ENCODE measurements around the gene RCOR1.

Gene RCOR1

DNA sequence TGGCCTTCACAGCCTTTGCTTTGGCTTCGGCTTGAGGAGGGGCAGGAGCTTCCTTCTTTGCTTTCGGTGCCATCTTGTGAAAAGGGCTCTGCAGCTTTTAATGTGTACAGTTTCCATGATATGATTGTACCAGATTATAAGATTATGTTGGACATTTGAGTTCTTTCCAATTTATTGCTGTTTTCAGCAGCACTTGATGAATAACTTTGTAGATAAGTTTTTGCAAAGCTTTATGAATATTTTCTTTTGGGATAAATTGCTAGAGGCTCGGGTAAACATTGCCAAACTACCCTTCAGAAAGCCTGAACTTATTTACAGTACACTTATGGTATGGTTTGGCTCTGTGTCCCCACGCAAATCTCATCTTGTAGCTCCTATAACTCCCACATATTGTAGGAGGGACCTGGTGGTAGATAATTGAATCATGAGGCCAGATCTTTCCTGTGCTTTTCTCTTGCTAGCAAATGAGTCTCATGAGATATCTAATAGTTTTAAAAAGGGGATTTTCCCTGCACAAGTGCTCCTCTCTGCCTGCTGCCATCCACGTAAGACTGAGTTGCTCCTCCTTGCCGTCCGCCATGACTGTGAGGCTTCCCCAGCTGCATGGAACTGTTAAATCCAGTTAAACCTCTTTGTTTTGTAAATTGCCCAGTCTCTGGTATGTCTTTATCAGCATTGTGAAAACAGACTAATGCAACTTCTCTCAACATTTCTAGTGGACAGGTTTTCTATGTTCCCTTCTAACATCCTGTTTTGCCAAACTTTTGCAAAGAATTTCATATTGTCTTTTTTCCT is 70.4 kb downstream of the RCOR1 start:
- Mint-ChIP-seq H3K4me1 (peaks cover 20% of the 10 kb centered on the region), H3K9me3 (no peaks in the 10 kb centered on the region), H3K27me3 (no peaks in the 10 kb centered on the region), H3K4me3 (no peak overlapping the region), H3K27ac (no peak overlapping the region)
- DNase-seq (no peak), ATAC-seq (no peak)

DNA sequence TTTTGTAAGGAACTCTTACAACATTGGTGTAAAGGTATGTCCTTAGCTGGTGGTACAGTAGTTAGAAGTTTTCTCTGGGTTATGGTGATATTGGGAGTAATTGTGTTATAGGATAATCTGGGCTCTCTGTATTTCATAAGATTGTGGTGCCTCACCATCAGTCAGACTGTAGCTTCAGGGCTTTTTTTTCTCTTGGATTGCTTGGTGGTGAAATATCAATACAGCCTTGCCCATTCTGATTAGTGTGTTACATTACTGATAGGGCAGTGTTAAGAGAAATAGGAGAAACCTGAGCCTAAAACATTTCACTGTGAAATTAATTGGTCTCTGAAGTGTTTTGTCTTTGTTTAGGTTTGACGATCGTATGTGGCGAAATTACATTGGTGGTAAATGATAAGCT is 71.0 kb downstream of the RCOR1 start:
- ATAC-seq (no peak), DNase-seq (no peak)
- Mint-ChIP-seq H3K4me3 (no peak overlapping the region), H3K9me3 (no peaks in the 10 kb centered on the region), H3K27ac (no peak overlapping the region), H3K27me3 (no peaks in the 10 kb centered on the region), H3K4me1 (peaks cover 21% of the 10 kb centered on the region)

DNA sequence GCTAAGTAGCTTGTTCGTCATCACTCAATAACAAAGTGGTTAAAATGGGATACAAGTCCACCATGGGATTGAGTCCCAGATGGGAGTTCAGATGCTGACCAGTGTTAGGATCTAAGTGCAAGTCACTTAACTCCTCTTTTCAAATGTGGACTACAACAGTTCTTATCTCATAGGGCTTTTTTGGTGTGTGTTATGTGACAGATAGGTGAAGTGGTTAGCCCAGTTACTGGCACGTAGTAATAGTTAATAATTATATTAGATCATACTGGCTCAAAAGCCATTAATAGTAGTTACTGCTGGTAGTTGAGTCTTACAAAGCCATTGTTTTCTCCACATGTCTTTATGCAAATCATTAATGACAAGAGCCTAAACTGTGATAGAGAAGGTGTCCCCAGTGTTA is 73.2 kb downstream of the RCOR1 start:
- H3K27ac Mint-ChIP-seq: no peak overlapping the region
- no peak for ATAC-seq
- no peaks in the 10 kb centered on the region for H3K27me3 Mint-ChIP-seq
- no peak for DNase-seq
- no peak overlapping the region for H3K4me3 Mint-ChIP-seq
- peaks cover 21% of the 10 kb centered on the region for H3K4me1 Mint-ChIP-seq
- no peaks in the 10 kb centered on the region for H3K9me3 Mint-ChIP-seq

DNA sequence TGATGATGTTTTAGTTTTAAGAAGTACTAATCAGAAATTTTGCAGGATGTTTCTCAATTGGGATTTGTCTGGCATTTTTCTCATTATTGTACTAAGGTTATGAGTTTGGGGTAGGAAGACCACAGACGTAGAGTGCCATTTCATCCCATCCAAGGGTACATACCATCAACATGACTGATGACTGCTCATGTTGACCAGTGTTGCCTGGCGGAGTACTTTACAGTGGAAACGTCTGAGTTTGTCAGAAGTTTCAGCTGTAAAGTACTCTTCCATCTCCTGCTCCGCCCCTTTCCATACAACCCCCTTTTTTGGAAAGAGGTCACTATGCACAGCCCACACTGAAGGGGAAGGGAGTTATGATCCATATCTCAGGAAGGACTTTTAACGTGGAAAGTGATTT is 74.2 kb downstream of the RCOR1 start:
- no peaks in the 10 kb centered on the region for H3K9me3 Mint-ChIP-seq
- H3K4me3 Mint-ChIP-seq: no peak overlapping the region
- DNase-seq (no peak), ATAC-seq (no peak)
- H3K27ac Mint-ChIP-seq: no peak overlapping the region
- H3K4me1 Mint-ChIP-seq: peaks cover 21% of the 10 kb centered on the region
- H3K27me3 Mint-ChIP-seq: no peaks in the 10 kb centered on the region

DNA sequence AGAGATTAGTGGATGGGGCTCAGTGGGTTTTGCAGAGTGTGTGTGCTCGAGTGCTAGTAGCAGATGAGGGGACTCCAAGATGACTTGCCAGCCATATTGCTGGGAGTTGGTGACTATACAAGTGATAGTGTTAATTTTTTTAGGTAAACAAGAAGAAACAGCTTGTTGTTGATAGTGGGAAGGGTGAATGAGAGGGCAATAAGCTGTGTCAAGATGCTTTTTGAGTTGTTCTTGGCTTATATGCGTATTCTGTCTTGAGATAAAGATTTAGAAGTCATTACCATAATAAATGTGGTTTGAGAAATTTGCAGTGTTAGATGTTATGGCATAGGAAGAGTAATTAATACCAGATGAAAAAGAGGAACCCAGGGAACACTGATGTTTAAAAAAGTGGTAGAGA is 75.3 kb downstream of the RCOR1 start:
- Mint-ChIP-seq H3K27ac (no peak overlapping the region), H3K4me1 (peaks cover 16% of the 10 kb centered on the region), H3K4me3 (no peak overlapping the region), H3K27me3 (no peaks in the 10 kb centered on the region), H3K9me3 (no peaks in the 10 kb centered on the region)
- DNase-seq (no peak), ATAC-seq (no peak)

DNA sequence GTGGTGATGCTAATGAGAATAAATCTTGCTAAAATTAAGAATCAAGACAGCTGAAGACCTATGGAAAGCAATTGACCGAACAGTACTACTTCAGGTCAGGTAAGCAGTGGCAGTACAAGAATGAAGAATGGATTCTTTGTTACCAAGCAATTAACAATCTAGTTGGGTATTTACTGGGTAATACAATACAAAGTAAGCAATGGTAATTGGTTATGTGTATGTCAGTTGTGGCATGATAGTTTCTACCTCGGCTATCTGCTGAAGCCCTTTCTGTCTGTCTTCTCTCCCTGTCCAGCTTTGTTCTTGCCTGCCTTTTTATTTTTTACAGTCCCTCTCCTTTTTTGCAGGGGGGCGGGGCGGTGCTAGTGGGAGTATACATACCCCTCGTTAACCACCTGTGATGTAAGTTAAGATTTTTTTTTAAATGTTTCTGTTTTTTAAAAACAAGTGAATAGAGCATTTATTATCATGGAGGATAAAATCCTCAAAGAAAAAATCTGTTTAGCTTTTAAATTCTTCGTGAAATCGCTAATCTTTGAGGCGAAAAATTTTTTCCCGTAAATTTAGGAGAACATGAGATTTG is 75.9 kb downstream of the RCOR1 start:
- Mint-ChIP-seq H3K27ac (no peak overlapping the region), H3K9me3 (no peaks in the 10 kb centered on the region), H3K27me3 (no peaks in the 10 kb centered on the region), H3K4me3 (no peak overlapping the region), H3K4me1 (peaks cover 9% of the 10 kb centered on the region)
- no peak for ATAC-seq
- DNase-seq: no peak

DNA sequence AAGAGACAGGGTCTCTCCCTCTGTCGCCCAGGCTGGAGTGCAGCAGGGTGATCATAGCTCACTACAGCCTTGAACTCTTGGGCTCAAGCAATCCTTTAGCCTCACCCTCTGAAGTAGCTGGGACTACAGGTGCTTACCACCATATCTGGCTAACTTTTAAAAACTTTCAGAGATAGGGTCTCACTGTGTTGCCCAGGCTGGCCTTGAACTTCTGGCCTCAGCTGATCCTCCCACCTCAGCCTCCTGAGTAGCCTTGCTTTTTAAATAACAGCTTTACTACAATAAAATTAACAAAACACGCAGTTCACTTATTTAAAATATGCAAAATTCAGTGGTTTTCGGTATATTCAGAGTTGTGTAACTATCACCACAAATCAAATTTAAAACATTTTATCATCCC is 79.0 kb downstream of the RCOR1 start:
- H3K9me3 Mint-ChIP-seq: no peaks in the 10 kb centered on the region
- H3K27me3 Mint-ChIP-seq: no peaks in the 10 kb centered on the region
- no peak for ATAC-seq
- H3K4me3 Mint-ChIP-seq: no peak overlapping the region
- no peak for DNase-seq
- H3K27ac Mint-ChIP-seq: no peak overlapping the region
- peaks cover 14% of the 10 kb centered on the region for H3K4me1 Mint-ChIP-seq

DNA sequence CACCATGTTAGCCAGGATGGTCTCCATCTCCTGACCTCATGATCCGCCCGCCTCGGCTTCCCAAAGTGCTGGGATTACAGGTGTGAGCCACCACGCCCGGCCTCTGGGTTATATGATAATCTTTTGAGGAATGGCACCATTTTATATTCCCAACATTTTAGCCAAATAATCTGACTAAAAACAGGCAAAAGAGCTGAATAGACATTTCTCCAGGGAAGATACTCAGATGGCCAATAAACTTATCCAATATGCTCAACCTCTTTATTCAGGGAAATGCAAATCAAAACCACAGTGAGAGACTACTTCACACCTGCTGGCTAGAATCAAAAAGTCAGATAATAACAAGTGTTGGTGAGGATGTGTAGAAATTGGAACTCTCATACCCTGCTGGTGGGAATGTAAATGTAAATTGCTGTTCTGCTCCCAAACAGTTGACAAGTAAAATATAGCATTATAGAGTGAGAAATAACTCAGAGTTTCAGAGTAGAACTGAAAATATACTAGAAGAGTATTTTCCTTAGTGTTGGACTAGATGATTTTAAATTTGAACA is 80.0 kb downstream of the RCOR1 start:
- Mint-ChIP-seq H3K4me3 (no peak overlapping the region), H3K27ac (no peak overlapping the region), H3K9me3 (no peaks in the 10 kb centered on the region), H3K4me1 (peaks cover 13% of the 10 kb centered on the region), H3K27me3 (no peaks in the 10 kb centered on the region)
- ATAC-seq (no peak), DNase-seq (no peak)

DNA sequence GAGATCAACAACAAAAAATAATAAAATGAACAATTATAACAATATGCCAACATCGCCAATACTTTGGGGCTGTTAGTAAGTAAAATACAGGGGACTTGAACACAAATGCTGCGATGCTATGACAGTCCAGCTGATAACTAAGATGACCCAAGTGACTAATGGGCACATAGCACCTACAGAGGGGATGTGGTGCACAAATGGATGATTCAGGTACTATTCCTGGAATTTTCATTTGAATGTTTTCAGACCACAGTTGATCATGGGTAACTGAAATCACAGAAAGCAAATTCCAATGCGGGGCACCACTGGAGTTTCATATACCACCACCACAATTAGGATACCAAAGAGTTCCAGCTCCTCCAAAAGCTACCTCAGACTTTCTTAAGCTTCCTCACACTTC is 82.9 kb downstream of the RCOR1 start:
- H3K27ac Mint-ChIP-seq: no peak overlapping the region
- H3K27me3 Mint-ChIP-seq: no peaks in the 10 kb centered on the region
- H3K4me3 Mint-ChIP-seq: no peak overlapping the region
- ATAC-seq: no peak
- DNase-seq: no peak
- peaks cover 9% of the 10 kb centered on the region for H3K4me1 Mint-ChIP-seq
- H3K9me3 Mint-ChIP-seq: no peaks in the 10 kb centered on the region

DNA sequence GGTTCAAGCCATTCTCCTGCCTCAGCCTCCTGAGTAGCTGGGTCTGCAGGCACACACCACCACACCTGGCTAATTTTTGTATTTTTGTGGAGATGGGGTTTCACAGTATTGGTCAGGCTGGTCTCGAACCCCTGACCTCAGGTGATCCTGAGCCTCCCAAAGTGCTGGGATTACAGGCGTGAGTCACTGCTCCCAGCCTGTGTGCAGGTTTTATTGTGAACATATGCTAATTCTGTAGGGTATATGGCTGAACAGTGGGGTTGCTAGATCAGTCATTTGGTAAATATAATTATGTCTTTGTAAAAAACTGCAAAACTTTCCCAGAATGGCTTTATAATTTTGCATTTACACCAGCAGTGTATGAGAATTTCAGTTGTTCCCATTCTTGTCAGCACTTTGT is 85.9 kb downstream of the RCOR1 start:
- Mint-ChIP-seq H3K4me1 (peaks cover 9% of the 10 kb centered on the region), H3K27ac (no peak overlapping the region), H3K27me3 (no peaks in the 10 kb centered on the region), H3K9me3 (no peaks in the 10 kb centered on the region), H3K4me3 (no peak overlapping the region)
- ATAC-seq (no peak), DNase-seq (no peak)

DNA sequence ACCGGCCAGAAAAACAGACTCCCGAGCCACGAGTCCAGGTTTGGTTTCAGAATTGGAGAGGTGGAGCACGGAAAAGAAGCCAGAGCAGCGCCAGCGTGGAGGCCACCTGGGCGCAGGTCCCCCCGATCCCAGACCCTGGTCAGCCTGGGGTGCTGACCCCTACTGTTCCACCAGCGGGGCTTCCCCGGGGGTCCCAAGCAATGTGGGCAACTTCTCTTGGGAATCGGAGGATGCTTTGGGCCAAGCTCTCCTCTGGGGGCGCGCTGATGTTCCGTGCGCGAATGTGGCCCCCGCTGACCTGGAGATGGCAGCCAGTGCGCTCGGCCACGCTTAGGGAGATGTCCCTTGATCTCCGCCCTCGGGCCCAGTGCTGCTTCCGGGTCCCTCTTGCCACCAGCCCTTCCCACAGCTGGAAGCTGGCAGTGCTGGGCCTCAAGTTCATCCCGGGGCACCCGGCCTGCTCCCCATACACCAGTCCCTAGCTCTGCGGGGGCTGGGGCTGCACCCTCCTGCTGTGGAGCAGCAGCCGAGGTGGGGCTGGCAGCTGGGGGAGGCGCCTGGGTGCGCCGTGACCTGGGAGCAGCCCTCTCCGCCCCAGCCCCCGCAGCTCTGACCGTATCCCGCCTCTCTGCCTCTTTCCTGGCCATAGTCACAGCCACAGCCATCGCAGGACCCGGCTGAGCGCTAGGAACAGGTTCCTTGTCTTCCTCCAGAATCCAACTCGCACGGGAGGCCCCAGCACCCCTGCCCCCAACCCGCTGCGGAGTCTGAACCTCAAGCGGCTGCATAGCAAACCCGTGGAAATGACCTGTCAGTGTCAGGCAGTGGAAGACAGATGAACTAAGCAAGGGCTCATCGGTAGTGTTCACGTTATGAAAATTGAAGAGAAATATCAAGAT is 91.2 kb downstream of the RCOR1 start:
- ATAC-seq: no peak
- H3K9me3 Mint-ChIP-seq: no peaks in the 10 kb centered on the region
- no peak overlapping the region for H3K4me3 Mint-ChIP-seq

DNA sequence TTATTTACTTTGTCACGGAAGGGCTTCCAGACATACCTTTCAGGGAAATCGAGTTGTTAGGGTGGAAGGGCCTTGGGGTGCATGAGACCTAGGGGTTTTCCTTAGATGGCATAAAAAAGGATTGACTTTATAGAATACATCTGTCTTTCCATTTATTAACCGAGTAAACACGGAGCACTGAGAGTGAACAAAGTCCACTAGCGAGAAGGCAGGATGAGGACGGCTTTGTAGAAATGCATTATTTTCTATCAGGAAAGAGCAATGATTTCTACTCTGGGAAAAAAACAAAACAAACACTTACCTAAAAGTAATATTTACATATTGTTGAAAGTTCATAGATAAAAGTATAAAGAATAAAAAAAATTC is 91.8 kb downstream of the RCOR1 start:
- no peak overlapping the region for H3K27ac Mint-ChIP-seq
- ATAC-seq: no peak
- no peaks in the 10 kb centered on the region for H3K27me3 Mint-ChIP-seq
- DNase-seq: no peak
- no peaks in the 10 kb centered on the region for H3K9me3 Mint-ChIP-seq
- no peaks in the 10 kb centered on the region for H3K4me1 Mint-ChIP-seq
- H3K4me3 Mint-ChIP-seq: no peak overlapping the region

More for the DNA sequence above, 91.2 kb downstream of the RCOR1 start:
- H3K27me3 Mint-ChIP-seq: no peaks in the 10 kb centered on the region
- no peaks in the 10 kb centered on the region for H3K4me1 Mint-ChIP-seq
- DNase-seq: no peak
- H3K27ac Mint-ChIP-seq: peak overlapping the region; percentile 28 to 47

DNA sequence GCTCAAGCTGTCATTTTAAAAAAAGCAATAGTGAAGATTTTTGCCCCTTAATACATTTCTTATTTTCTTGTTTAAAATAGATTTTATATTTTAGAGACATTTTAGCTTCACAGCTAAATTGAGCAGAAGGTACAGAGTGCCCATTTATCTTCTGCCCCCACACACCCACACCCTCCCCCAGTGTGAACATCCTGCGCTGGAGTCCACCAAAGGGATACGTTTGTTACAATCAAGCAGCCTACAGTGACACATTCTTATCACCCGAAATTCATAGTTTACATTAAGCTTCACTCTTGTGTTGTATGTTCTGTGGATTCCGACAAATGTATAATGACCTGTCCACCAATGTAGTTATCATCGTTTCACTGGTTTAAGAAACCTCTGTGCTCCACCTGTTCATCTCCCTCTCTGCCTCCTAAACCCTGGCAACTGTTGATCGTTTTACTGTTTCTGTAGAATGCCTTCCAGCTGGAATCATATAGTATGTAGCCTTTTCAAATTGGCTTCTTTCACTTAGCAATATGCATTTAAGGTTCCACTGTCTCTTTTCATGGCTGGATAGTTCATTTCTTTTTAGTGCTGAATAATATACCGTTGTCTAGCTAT is 93.8 kb downstream of the RCOR1 start:
- Mint-ChIP-seq H3K27me3 (no peaks in the 10 kb centered on the region), H3K9me3 (no peaks in the 10 kb centered on the region), H3K4me3 (no peak overlapping the region), H3K4me1 (no peaks in the 10 kb centered on the region), H3K27ac (no peak overlapping the region)
- ATAC-seq (no peak), DNase-seq (no peak)

DNA sequence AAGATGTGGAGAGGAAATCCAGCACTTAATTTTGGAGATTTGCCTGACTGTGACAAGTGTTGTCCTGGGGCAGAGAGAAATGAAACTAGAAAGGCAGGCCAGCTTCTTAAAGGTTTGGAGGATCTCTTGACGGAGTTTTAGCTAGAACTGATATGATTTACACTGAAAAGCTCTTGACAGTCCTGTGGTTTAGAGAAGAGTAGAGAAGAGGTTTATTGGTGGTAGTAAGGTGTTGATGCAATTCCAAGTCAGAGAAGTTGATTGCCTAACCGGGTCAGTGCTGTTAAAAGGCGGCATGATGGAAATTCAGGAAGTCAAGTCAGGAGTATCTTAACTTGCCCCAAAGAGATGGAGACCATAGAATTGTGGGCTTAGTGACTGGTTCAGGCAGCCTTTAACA is 95.8 kb downstream of the RCOR1 start:
- H3K9me3 Mint-ChIP-seq: no peaks in the 10 kb centered on the region
- H3K4me1 Mint-ChIP-seq: no peaks in the 10 kb centered on the region
- no peak for DNase-seq
- ATAC-seq: no peak
- peak overlapping the region in 1 of 2 donors; percentile 2 for H3K27ac Mint-ChIP-seq
- no peak overlapping the region for H3K4me3 Mint-ChIP-seq
- H3K27me3 Mint-ChIP-seq: no peaks in the 10 kb centered on the region

DNA sequence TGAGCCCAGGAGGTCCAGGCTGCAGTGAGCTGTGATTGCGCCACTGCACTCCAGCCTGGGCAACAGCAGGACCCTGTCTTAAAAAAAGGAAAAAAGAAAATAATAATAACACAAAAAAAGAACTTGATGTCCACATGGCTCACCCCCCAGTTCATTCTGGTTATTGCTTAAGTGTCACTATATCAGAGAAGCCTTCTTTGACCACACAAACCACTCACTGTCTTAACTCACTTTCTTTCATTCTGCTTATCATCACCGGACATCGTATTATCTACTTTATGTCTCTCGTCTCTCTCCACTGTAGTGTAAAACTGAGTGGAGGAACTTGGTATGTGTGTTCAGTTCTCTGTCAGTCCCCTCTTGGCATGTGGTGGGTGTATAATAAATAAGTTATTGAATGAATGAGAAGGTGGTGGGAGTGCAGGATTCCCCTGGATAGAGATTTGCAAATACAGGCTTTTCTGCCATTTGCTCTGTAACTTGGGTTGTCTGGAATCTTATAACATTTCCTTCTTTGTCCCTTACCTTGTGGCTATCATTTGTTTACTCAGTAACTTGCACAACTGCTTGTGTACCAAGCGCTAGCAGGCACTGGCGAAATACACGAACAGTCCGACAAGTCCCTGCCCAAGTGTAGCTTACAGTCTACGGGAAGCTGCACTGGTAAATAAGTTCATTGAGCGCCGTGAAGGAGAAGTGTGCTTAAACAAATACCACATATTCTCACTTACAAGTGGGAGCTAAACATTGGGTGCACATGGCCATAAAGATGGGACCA is 98.2 kb downstream of the RCOR1 start:
- peaks cover under 1% of the 10 kb centered on the region for H3K4me1 Mint-ChIP-seq
- no peak overlapping the region for H3K4me3 Mint-ChIP-seq
- ATAC-seq (no peak), DNase-seq (no peak)
- H3K27ac Mint-ChIP-seq: no peak overlapping the region
- H3K27me3 Mint-ChIP-seq: no peaks in the 10 kb centered on the region
- H3K9me3 Mint-ChIP-seq: no peaks in the 10 kb centered on the region
